HepG2 (cell line): ENCODE data around the gene SRGAP3. TPM values are rescaled to one million over a fixed set of nuclear protein-coding genes. Genes with fewer than 3 reads are reported as not detected.
A peak's percentile ranks its signal among the peaks of the same experiment; 100 is the strongest.

Experiments
- ATAC-seq: fragments of 200-7000 bp; cut with Tn5 transposase; 3 replicates; pipeline ENCODE4 v1.9.1; 2020; ENCODE audit warnings: mild to moderate bottlenecking, moderate library complexity
- BruUV-seq: library from RNA; stranded (reverse); fragments of 400-500 nt; replicated peaks from 2 replicates; lab custom pipeline; 2021; lab: Mats Ljungman, UMichigan
- CTCF ChIA-PET: fragments of 300-600 bp; formaldehyde crosslinking; extraction: SDS; loops from one replicate; lab custom pipeline; 2021; ENCODE audit warnings: low total read pairs, inconsistent platforms, low intra/inter-chr PET ratio; lab: Yijun Ruan, JAX
- POLR2A ChIA-PET: fragments of 350-600 bp; sonication (Branson Sonifier 250); formaldehyde crosslinking; loops from one replicate; lab custom pipeline; 2020; ENCODE audit warnings: antibody characterized with exemption, inconsistent platforms; lab: Yijun Ruan, JAX
- DNase-seq: peaks from one replicate; pipeline ENCODE4 v3.0.0-alpha.2; 2015; ENCODE audit warnings: low spot score
- FAIRE-seq: peaks from 3 replicates; lab custom pipeline; 2011; peaks lifted over from hg19 to GRCh38; lab: Jason Lieb, UNC
- H2AFZ ChIP-seq: one replicate; pipeline ENCODE4 v1.6.1; 2011; ENCODE audit warnings: low read length, inconsistent platforms
- H3K27ac ChIP-seq: fragments of 300-600 bp; 3 replicates; pipeline ENCODE4 v1.8.0; 2011; ENCODE audit warnings: mixed run types, mild to moderate bottlenecking, mixed read lengths, low read length, inconsistent platforms; ENCODE audit not compliant: insufficient read depth; ENCODE audit errors: extremely low read length
- H3K27me3 ChIP-seq, 2 experiments: fragments of 200-600 bp in 1 of 2; 2 replicates in 1 of 2; 3 replicates in 1 of 2; pipeline versions ENCODE4 v1.6.0 to v1.8.0; 2011; ENCODE audit warnings: low read length in 2 of 2, mild to moderate bottlenecking in 2 of 2, moderate library complexity in 2 of 2, inconsistent platforms in 1 of 2; ENCODE audit not compliant: insufficient read depth in 2 of 2, control insufficient read depth in 1 of 2
- H3K36me3 ChIP-seq, 2 experiments: fragments of 200-600 bp in 1 of 2; replicated peaks in 1 of 2; 2 replicates in 1 of 2; 3 replicates in 1 of 2; pipeline versions ENCODE4 v1.5.1 to v1.8.0; 2011; ENCODE audit warnings: low read length in 2 of 2, inconsistent platforms in 1 of 2; ENCODE audit not compliant: insufficient read depth in 2 of 2, control insufficient read depth in 1 of 2
- H3K4me1 ChIP-seq: 2 replicates; pipeline ENCODE4 v1.5.1; 2012; ENCODE audit warnings: low read length, inconsistent platforms; ENCODE audit not compliant: insufficient read depth
- H3K4me2 ChIP-seq: 2 replicates; pipeline ENCODE4 v1.6.0; 2011; ENCODE audit warnings: low read depth, low read length, inconsistent platforms
- H3K4me3 ChIP-seq, 3 experiments: fragments of 200-600 bp in 1 of 3; sonication (generic), shearing (Covaris generic) in 1 of 3; replicated peaks in 1 of 3; 2 replicates each; pipeline ENCODE4 v1.5.1; 2011 to 2016; ENCODE audit warnings: low read length in 3 of 3, inconsistent platforms in 2 of 3, low read depth in 2 of 3, mild to moderate bottlenecking in 2 of 3, control low read depth in 1 of 3, mixed read lengths in 1 of 3; ENCODE audit not compliant: insufficient read depth in 1 of 3
- H3K79me2 ChIP-seq: one replicate; pipeline ENCODE4 v1.6.1; 2011; ENCODE audit warnings: low read length, inconsistent platforms; ENCODE audit not compliant: insufficient read depth
- H3K9ac ChIP-seq: 2 replicates; pipeline ENCODE4 v1.6.0; 2011; ENCODE audit warnings: mild to moderate bottlenecking, low read depth, low read length, inconsistent platforms; ENCODE audit not compliant: insufficient read depth
- H3K9me3 ChIP-seq: 2 replicates; pipeline ENCODE4 v1.5.1; 2012; ENCODE audit warnings: mild to moderate bottlenecking, low read length
- H4K20me1 ChIP-seq: 2 replicates; pipeline ENCODE4 v1.6.0; 2011; ENCODE audit warnings: inconsistent platforms, mild to moderate bottlenecking, low read length, moderate library complexity; ENCODE audit not compliant: insufficient read depth
- ADNP ChIP-seq: sonication (generic); formaldehyde crosslinking; IDR thresholded peaks from 2 replicates; pipeline ENCODE4 v1.4.0; 2020; ENCODE audit warnings: missing genetic modification reagents
- FOXO1 ChIP-seq: sonication (generic); formaldehyde crosslinking; IDR thresholded peaks from 2 replicates; pipeline ENCODE4 v1.4.0; 2020; ENCODE audit warnings: missing genetic modification reagents
- HOXA9 ChIP-seq: sonication (generic); formaldehyde crosslinking; IDR thresholded peaks from 2 replicates; pipeline ENCODE4 v1.8.1; 2022; ENCODE audit warnings: missing genetic modification reagents, mild to moderate bottlenecking, moderate library complexity, borderline replicate concordance
- MIXL1 ChIP-seq: IDR thresholded peaks from 2 replicates; pipeline ENCODE4 v1.6.1; 2016
- NFYC ChIP-seq: IDR thresholded peaks from 2 replicates; pipeline ENCODE4 v1.6.1; 2016; ENCODE audit warnings: missing genetic modification reagents, missing compliant biosample characterization
- PPARG ChIP-seq: conservative IDR thresholded peaks from 2 replicates; pipeline ENCODE4 v1.6.1; 2016; ENCODE audit warnings: missing biosample characterization, missing genetic modification reagents
- WIZ ChIP-seq: sonication (generic); formaldehyde crosslinking; IDR thresholded peaks from 2 replicates; pipeline ENCODE4 v1.5.1; 2020; ENCODE audit warnings: mild to moderate bottlenecking, missing genetic modification reagents
- ZMYM3 ChIP-seq: sonication (generic); formaldehyde crosslinking; IDR thresholded peaks from 2 replicates; pipeline ENCODE4 v1.5.1; 2020; ENCODE audit warnings: mild to moderate bottlenecking, missing genetic modification reagents
- in situ Hi-C: cut with HindIII; loops from 2 replicates; pipeline ENCODE4 v1.10.0; 2017; ENCODE audit warnings: low pct_unique_long_range_greater_than_20kb; ENCODE audit not compliant: extremely low pct_ligation_motif_present
- intact Hi-C: fragments of 100-400 bp; cut with micrococcal nuclease; formaldehyde crosslinking; loops from one replicate; pipeline ENCODE4 v1.10.0; 2022; ENCODE audit not compliant: unreplicated experiment
- polyA plus RNA-seq, 8 experiments: library from polyadenylated mRNA; depleted of rRNA in 3 of 8; stranded (reverse) in 7 of 8; unstranded in 1 of 8; fragments of >200 nt; fragmentation: Illumina TruSeq in 4 of 8; extraction: Trizol in 4 of 8; gene quantifications; 2 replicates each; pipeline versions ENCODE4 v1.2.1 to v1.2.3, GENCODE V29; 2011 to 2016; ENCODE audit warnings: low read depth in 4 of 8, missing spikeins in 1 of 8, mixed read lengths in 1 of 8; ENCODE audit not compliant: insufficient read depth in 1 of 8
- total RNA-seq, 5 experiments: library from RNA; depleted of rRNA; stranded (reverse); fragments of >200 nt; fragmentation: Illumina TruSeq; extraction: Trizol; gene quantifications; 2 replicates each; pipeline ENCODE4 v1.2.3, GENCODE V29; 2016; ENCODE audit warnings: low read depth in 1 of 5
- TF ChIP-seq, protein P1 (sequence below): sonication (generic); formaldehyde crosslinking; IDR thresholded peaks from 2 replicates; pipeline ENCODE4 v1.9.0; 2021; ENCODE audit warnings: mild to moderate bottlenecking, missing genetic modification reagents
- TF ChIP-seq, protein P2 (sequence below): sonication (generic); formaldehyde crosslinking; IDR thresholded peaks from 2 replicates; pipeline ENCODE4 v1.4.0; 2020; ENCODE audit warnings: missing genetic modification reagents
- TF ChIP-seq, protein P3 (sequence below): sonication (generic); formaldehyde crosslinking; IDR thresholded peaks from 2 replicates; pipeline ENCODE4 v1.8.0; 2022; ENCODE audit warnings: missing genetic modification reagents, mild to moderate bottlenecking, borderline replicate concordance

The SRGAP3 gene
- total and polyA plus RNA-seq, 2 of the 13 experiments (the other 11 are each of a cell fraction or from before 2014, with no cell fraction given): 1.2 to 1.4 TPM

DNA sequence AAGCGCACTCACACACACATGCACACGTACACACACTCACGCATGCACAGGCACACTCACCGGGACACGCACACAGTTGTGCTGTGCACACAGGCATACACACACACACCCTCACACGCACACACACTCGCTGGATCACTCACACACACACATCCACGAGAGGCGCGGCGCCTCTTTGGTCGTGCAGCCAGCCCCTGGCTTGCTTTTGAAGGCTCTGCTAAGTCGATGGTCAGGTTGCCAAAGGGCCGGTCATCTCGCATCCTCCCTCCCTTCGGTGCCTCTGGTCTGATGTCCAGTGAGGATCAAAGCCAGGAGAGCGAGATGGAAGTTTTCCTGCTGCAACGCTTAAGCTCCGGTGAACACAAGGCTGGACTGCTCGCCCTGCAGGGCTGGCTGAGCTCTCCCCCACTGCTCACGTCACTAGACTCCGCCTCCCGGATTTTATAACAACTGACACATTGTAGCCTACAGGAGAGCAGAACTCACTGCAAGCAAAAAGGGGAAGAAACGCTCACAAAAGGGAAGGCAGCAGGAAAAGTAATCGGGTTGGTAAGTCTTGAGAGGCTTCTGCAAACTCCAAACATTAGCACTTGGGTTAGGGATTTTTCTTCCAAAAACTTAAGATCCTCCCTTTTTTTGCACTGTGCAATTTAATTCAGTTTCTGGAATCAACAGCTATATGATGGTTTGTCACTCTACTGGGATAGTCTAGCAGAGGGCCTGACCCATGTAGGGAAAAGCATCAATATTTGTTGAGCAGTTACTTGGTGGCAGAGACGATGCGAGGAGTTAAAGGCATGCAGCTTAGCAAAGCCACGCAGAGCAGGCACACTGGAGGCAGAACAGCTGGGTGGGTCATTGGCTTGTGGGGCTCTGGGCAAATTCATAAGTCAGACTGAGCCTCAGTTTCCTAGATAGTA, at the start of gene SRGAP3 (continued):
- TF ChIP-seq, protein P1, sequence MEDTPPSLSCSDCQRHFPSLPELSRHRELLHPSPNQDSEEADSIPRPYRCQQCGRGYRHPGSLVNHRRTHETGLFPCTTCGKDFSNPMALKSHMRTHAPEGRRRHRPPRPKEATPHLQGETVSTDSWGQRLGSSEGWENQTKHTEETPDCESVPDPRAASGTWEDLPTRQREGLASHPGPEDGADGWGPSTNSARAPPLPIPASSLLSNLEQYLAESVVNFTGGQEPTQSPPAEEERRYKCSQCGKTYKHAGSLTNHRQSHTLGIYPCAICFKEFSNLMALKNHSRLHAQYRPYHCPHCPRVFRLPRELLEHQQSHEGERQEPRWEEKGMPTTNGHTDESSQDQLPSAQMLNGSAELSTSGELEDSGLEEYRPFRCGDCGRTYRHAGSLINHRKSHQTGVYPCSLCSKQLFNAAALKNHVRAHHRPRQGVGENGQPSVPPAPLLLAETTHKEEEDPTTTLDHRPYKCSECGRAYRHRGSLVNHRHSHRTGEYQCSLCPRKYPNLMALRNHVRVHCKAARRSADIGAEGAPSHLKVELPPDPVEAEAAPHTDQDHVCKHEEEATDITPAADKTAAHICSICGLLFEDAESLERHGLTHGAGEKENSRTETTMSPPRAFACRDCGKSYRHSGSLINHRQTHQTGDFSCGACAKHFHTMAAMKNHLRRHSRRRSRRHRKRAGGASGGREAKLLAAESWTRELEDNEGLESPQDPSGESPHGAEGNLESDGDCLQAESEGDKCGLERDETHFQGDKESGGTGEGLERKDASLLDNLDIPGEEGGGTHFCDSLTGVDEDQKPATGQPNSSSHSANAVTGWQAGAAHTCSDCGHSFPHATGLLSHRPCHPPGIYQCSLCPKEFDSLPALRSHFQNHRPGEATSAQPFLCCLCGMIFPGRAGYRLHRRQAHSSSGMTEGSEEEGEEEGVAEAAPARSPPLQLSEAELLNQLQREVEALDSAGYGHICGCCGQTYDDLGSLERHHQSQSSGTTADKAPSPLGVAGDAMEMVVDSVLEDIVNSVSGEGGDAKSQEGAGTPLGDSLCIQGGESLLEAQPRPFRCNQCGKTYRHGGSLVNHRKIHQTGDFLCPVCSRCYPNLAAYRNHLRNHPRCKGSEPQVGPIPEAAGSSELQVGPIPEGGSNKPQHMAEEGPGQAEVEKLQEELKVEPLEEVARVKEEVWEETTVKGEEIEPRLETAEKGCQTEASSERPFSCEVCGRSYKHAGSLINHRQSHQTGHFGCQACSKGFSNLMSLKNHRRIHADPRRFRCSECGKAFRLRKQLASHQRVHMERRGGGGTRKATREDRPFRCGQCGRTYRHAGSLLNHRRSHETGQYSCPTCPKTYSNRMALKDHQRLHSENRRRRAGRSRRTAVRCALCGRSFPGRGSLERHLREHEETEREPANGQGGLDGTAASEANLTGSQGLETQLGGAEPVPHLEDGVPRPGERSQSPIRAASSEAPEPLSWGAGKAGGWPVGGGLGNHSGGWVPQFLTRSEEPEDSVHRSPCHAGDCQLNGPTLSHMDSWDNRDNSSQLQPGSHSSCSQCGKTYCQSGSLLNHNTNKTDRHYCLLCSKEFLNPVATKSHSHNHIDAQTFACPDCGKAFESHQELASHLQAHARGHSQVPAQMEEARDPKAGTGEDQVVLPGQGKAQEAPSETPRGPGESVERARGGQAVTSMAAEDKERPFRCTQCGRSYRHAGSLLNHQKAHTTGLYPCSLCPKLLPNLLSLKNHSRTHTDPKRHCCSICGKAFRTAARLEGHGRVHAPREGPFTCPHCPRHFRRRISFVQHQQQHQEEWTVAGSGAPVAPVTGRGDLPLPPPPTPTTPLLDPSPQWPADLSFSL (CRISPR knock-in tag): peak; percentile 68
- 0 out of 2 replicates have a peak, but pooled peaks have one; percentile 30 for TF ChIP-seq ZMYM3 (CRISPR knock-in tag)
- TF ChIP-seq FOXO1 (CRISPR knock-in tag): no peak
- TF ChIP-seq MIXL1: no peak

DNA sequence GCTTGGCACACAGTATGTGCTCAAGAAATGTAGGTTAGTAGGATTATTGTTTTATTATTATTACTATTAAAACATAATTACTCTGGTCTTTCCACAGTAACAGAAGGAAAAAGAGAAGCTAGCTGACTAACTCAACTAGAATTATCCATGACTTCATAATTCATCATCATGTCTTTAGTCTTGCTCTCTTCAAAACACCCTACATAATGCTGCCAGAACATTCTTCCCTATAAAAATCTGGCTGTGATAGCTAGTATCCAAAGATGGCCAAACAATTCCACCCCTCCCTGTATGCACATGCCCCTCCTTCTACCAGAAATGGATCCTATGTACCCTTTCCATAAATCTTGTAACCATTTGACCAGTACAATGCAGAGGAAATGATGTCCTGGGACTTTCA, 48.8 kb upstream of the SRGAP3 start:
- no peak overlapping the region for H3K4me3 ChIP-seq
- no TSS peak for BruUV-seq
- FAIRE-seq: no peak
- peaks cover 0 to 1% of the 10 kb centered on the region in 2 experiments; a peak in 2 of 5 replicates for H3K27me3 ChIP-seq
- DNase-seq: no peak
- H3K27ac ChIP-seq: no peak overlapping the region
- in situ Hi-C loops (no loop called here), intact Hi-C loops (no loop called here)
- no peaks in the 10 kb centered on the region for H3K36me3 ChIP-seq
- POLR2A ChIA-PET: no interaction called here
- H3K9ac ChIP-seq: no peak overlapping the region
- no peaks in the 10 kb centered on the region for H3K79me2 ChIP-seq
- no peaks in the 10 kb centered on the region for H4K20me1 ChIP-seq
- H2AFZ ChIP-seq: no peak overlapping the region
- CTCF ChIA-PET: no interaction called here
- ATAC-seq: no peak
- H3K4me2 ChIP-seq: no peak overlapping the region
- H3K9me3 ChIP-seq: no peaks in the 10 kb centered on the region
- no peaks in the 10 kb centered on the region for H3K4me1 ChIP-seq
- TF ChIP-seq, protein P2, sequence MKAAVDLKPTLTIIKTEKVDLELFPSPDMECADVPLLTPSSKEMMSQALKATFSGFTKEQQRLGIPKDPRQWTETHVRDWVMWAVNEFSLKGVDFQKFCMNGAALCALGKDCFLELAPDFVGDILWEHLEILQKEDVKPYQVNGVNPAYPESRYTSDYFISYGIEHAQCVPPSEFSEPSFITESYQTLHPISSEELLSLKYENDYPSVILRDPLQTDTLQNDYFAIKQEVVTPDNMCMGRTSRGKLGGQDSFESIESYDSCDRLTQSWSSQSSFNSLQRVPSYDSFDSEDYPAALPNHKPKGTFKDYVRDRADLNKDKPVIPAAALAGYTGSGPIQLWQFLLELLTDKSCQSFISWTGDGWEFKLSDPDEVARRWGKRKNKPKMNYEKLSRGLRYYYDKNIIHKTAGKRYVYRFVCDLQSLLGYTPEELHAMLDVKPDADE (CRISPR knock-in tag): no peak
- TF ChIP-seq HOXA9 (CRISPR knock-in tag) (no peak), NFYC (CRISPR knock-in tag) (no peak), PPARG (CRISPR knock-in tag) (no peak), WIZ (CRISPR knock-in tag) (no peak), ADNP (CRISPR knock-in tag) (no peak)
- TF ChIP-seq, protein P3, sequence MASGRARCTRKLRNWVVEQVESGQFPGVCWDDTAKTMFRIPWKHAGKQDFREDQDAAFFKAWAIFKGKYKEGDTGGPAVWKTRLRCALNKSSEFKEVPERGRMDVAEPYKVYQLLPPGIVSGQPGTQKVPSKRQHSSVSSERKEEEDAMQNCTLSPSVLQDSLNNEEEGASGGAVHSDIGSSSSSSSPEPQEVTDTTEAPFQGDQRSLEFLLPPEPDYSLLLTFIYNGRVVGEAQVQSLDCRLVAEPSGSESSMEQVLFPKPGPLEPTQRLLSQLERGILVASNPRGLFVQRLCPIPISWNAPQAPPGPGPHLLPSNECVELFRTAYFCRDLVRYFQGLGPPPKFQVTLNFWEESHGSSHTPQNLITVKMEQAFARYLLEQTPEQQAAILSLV (CRISPR knock-in tag): no peak
